Measurements from ENCODE around the gene ADAMTS13.

The ADAMTS13 gene

DNA sequence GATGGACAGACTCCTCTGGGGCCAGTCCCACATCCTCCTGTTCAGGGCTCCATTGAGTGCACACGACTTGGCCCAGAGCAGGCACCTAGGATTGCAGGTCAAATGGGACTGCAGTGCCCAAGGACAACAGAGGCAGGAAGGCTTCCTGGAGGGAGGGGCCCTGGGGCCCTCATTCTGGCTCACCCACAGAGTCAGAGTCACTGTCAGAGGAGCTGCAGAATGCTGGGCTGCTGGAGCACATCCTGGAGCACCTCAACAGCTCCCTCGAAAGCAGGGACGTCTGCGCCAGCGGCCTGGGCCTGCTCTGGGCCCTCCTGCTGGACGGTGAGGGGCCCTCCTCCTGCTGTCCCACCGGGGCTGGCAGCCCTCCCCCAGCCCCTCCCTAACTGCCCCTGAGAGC lies 19.5 kb upstream of the ADAMTS13 start:
- no peak overlapping the region for H3K4me3 ChIP-seq (replicated peaks in 1 of 2; ENCODE audit: low read depth in 2 of 2, low read length in 2 of 2)
- TF ChIP-seq, protein P1, sequence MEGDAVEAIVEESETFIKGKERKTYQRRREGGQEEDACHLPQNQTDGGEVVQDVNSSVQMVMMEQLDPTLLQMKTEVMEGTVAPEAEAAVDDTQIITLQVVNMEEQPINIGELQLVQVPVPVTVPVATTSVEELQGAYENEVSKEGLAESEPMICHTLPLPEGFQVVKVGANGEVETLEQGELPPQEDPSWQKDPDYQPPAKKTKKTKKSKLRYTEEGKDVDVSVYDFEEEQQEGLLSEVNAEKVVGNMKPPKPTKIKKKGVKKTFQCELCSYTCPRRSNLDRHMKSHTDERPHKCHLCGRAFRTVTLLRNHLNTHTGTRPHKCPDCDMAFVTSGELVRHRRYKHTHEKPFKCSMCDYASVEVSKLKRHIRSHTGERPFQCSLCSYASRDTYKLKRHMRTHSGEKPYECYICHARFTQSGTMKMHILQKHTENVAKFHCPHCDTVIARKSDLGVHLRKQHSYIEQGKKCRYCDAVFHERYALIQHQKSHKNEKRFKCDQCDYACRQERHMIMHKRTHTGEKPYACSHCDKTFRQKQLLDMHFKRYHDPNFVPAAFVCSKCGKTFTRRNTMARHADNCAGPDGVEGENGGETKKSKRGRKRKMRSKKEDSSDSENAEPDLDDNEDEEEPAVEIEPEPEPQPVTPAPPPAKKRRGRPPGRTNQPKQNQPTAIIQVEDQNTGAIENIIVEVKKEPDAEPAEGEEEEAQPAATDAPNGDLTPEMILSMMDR (IDR thresholded peaks at IDR 0.05; ENCODE audit: low read depth, low read length): no peak
- DNase-seq (ENCODE audit: low read depth in 2 of 2): no peak

- H3K4me3 ChIP-seq (replicated peaks in 1 of 2; ENCODE audit: low read depth in 2 of 2, low read length in 2 of 2): no peak overlapping the region
- DNase-seq (ENCODE audit: low read depth in 2 of 2): peak; percentile 18 to 19
- TF ChIP-seq, protein P1 (IDR thresholded peaks at IDR 0.05; ENCODE audit: low read depth, low read length): peak; percentile 54
These were observed 18.3 kb upstream of the ADAMTS13 start for GRCh38 chr9:133403766-133404453.

DNA sequence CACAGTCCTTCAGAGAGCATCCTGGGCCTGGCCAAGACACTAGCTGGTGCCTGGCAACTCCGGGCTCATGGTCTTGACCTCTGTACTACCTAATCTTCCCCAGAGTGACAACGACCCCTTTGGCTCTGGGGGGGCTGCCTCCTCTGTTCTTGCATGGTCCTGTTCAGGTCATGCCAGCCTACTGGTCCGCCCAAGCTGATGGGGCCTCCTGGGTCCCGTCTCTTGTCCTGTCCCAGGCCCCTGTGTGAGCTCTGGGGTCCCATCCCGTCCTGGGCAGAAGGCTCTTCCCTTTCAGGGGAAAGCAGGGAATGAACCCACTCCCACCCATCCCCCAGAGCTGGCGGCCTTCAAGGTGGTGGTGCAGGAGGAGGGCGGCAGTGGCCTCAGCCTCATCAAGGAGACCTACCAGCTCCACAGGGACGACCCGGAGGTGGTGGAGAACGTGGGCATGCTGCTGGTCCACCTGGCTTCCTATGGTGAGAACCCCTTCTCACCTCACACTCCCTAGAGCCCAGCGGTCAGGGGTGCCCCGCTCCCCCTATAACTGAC lies 17.6 kb upstream of the ADAMTS13 start:
- no peak for DNase-seq (ENCODE audit: low read depth in 2 of 2)
- no peak overlapping the region for H3K4me3 ChIP-seq (replicated peaks in 1 of 2; ENCODE audit: low read depth in 2 of 2, low read length in 2 of 2)
- TF ChIP-seq, protein P1 (IDR thresholded peaks at IDR 0.05; ENCODE audit: low read depth, low read length): no peak

DNA sequence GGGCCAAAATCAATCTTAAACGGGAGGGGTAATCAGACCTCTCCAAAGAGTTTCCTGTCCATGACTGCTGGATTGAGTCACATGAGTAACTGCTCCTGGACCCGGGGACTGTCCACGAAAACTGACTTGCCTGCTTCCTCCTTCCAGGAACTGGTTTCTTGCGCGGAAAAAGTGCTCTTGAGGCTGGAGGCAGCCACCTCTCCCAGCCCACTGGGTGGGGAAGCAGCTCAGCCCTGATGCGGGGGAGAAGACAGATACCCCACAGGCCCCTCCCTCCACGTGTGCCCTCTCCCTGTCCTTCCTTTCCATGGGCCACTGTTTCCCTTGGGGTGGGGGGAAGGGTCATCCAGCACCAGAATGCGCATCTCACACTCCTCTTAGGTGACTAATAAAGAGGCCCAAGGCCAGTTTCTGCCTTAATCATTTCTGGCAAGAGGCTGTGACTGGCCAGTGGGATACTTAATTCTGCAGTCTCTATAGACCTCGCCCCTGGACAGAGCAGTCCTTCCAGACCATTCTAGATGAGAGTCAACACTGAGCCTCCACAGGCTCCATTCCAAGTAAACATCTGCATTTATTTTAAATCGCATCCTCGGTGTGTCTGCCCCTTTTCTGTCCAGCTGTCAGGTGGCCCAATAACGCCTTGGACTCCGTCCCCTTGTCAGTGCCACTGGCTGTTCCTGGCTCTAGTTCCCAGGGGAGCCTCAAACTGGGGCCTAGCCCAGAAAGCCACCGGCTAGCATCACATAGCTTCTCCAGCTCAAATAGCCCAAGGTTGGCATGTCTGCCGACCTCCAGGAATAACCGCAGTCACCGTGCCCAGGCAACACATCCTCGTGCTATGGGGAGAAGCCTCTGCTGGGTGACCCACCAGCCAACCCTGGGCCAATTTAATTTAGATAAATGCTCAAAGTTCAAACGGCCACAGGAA lies 16.4 kb upstream of the ADAMTS13 start:
- peak; percentile 36 to 58 for DNase-seq (ENCODE audit: low read depth in 2 of 2)
- TF ChIP-seq, protein P1 (IDR thresholded peaks at IDR 0.05; ENCODE audit: low read depth, low read length): no peak
- no peak overlapping the region for H3K4me3 ChIP-seq (replicated peaks in 1 of 2; ENCODE audit: low read depth in 2 of 2, low read length in 2 of 2)

DNA sequence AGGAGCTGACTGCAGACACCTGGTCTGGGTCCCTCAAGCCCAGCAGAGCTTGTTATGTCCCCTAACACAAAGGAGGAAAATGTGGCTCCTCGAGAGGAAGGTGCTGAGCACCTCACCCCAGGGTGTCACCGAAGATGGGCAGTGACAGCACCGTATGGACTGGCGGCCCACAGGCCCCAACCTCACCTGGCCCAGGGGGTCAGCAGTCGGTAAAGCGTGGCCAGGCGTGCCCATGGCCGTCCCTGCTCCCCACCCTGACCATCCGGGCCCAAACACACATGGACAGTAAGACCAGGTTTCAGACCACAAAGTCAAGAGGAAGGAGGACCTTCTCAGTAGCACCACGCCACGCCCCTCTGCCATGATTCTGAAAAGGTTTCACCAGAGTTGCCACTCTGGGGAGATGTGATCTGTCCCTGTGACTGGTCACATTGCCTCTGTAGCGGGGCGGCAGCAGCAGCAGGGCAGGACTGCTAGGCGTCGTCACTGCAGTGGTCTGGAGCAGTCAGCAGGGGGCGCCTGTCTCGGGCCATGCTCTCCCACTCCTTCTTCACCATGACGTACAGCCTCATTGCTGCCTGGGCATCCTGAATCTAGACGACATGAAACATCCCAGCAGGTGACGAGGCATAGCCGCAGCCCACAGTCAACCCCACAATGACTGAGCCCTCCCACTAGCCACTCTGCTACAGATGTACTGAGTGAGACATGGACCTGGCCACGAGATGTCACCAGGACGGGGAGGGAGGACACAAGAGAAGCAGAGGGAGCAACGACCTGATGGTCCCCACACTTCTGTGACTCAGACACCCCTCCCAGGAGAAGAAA lies 15.5 kb upstream of the ADAMTS13 start:
- TF ChIP-seq, protein P1 (IDR thresholded peaks at IDR 0.05; ENCODE audit: low read depth, low read length): peak; percentile 98
- peak; percentile 79 to 82 for DNase-seq (ENCODE audit: low read depth in 2 of 2)
- no peak overlapping the region for H3K4me3 ChIP-seq (replicated peaks in 1 of 2; ENCODE audit: low read depth in 2 of 2, low read length in 2 of 2)

DNA sequence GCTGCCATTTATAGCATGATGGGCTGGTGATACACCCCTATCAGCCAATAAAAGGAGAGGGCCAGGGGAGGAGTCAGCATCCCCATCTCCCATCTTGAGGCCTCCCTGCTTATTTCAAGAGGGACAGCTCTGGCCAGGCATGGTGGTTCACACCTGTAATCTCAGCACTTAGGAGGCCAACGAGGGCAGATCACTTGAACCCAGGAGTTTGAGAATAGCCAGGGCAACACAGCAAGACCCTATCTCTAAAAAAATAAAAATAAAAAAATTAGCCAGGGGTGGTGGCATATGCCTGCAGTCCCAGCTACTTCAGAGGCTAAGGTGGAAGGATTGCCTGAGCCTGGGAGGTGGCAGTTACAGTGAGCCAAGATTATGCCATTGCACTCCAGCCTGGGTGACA lies 14.1 kb upstream of the ADAMTS13 start:
- DNase-seq (ENCODE audit: low read depth in 2 of 2): no peak
- TF ChIP-seq, protein P1 (IDR thresholded peaks at IDR 0.05; ENCODE audit: low read depth, low read length): no peak
- no peak overlapping the region for H3K4me3 ChIP-seq (replicated peaks in 1 of 2; ENCODE audit: low read depth in 2 of 2, low read length in 2 of 2)
